H9 (cell line): ENCODE data around the gene FAT1. TPM values are rescaled to one million over a fixed set of nuclear protein-coding genes. Genes with fewer than 3 reads are reported as not detected.

Source experiments
- DNase-seq: peaks from one replicate; pipeline ENCODE4 v3.0.0-alpha.2; 2017
- H2AFZ ChIP-seq: one replicate; pipeline ENCODE4 v1.6.1; 2013; ENCODE audit warnings: mild to moderate bottlenecking, low read length, control low read depth, moderate library complexity
- H2AK5ac ChIP-seq: 2 replicates; pipeline ENCODE4 v1.6.1; 2013; ENCODE audit warnings: low read length, control low read depth, mixed read lengths; ENCODE audit not compliant: insufficient read length
- H2BK120ac ChIP-seq: one replicate; pipeline ENCODE4 v1.6.1; 2013; ENCODE audit warnings: low read depth, mild to moderate bottlenecking, low read length, control low read depth, inconsistent platforms; ENCODE audit not compliant: poor library complexity, severe bottlenecking
- H2BK12ac ChIP-seq: 2 replicates; pipeline ENCODE4 v1.6.1; 2013; ENCODE audit warnings: low read length, control low read depth, mixed read lengths, low read depth; ENCODE audit not compliant: insufficient read length
- H2BK15ac ChIP-seq: 2 replicates; pipeline ENCODE4 v1.6.1; 2013; ENCODE audit warnings: low read depth, low read length, control low read depth
- H2BK20ac ChIP-seq: one replicate; pipeline ENCODE4 v1.6.1; 2013; ENCODE audit warnings: low read depth, mild to moderate bottlenecking, low read length, control low read depth, inconsistent platforms; ENCODE audit not compliant: poor library complexity, severe bottlenecking
- H2BK5ac ChIP-seq: 2 replicates; pipeline ENCODE4 v1.6.1; 2013; ENCODE audit warnings: low read length, control low read depth, mixed read lengths; ENCODE audit not compliant: insufficient read length
- H3K14ac ChIP-seq: 2 replicates; pipeline ENCODE4 v1.6.1; 2013; ENCODE audit warnings: low read length, control low read depth; ENCODE audit not compliant: insufficient read depth
- H3K18ac ChIP-seq: 2 replicates; pipeline ENCODE4 v1.6.1; 2013; ENCODE audit warnings: low read depth, mild to moderate bottlenecking, mixed read lengths, low read length, control low read depth; ENCODE audit not compliant: insufficient read length
- H3K23ac ChIP-seq: 2 replicates; pipeline ENCODE4 v1.6.1; 2013; ENCODE audit warnings: low read length, control low read depth, mixed read lengths, low read depth; ENCODE audit not compliant: insufficient read length
- H3K23me2 ChIP-seq: 2 replicates; pipeline ENCODE4 v1.6.1; 2013; ENCODE audit warnings: low read depth, mild to moderate bottlenecking, mixed read lengths, low read length, control low read depth; ENCODE audit not compliant: insufficient read length, poor library complexity, severe bottlenecking
- H3K27ac ChIP-seq: 2 replicates; pipeline ENCODE4 v1.5.1; 2013; ENCODE audit warnings: low read length, control low read depth, mixed read lengths, low read depth; ENCODE audit not compliant: insufficient read length
- H3K27me3 ChIP-seq: 2 replicates; pipeline ENCODE4 v1.6.1; 2013; ENCODE audit warnings: low read length, control low read depth, inconsistent platforms; ENCODE audit not compliant: insufficient read depth
- H3K4ac ChIP-seq: 2 replicates; pipeline ENCODE4 v1.6.1; 2013; ENCODE audit warnings: low read depth, mild to moderate bottlenecking, control low read depth, inconsistent platforms, low read length, moderate library complexity
- H3K4me1 ChIP-seq: 2 replicates; pipeline ENCODE4 v1.6.1; 2013; ENCODE audit warnings: low read length, control low read depth, inconsistent platforms; ENCODE audit not compliant: insufficient read depth
- H3K4me2 ChIP-seq: 2 replicates; pipeline ENCODE4 v1.6.1; 2013; ENCODE audit warnings: low read length, control low read depth, mixed read lengths; ENCODE audit not compliant: insufficient read length, insufficient read depth
- H3K56ac ChIP-seq: 2 replicates; pipeline ENCODE4 v1.6.1; 2013; ENCODE audit warnings: low read depth, mild to moderate bottlenecking, mixed read lengths, low read length, control low read depth; ENCODE audit not compliant: insufficient read length
- H3K79me1 ChIP-seq: 2 replicates; pipeline ENCODE4 v1.6.1; 2013; ENCODE audit warnings: low read depth, mild to moderate bottlenecking, moderate library complexity, low read length, control low read depth, inconsistent platforms; ENCODE audit not compliant: insufficient read depth, poor library complexity, severe bottlenecking
- H3K79me2 ChIP-seq: 2 replicates; pipeline ENCODE4 v1.6.1; 2013; ENCODE audit warnings: low read length, control low read depth, inconsistent platforms; ENCODE audit not compliant: insufficient read depth
- H3K9ac ChIP-seq: 2 replicates; pipeline ENCODE4 v1.6.1; 2013; ENCODE audit warnings: low read length, control low read depth, mixed read lengths; ENCODE audit not compliant: insufficient read length; ENCODE audit errors: extremely low read depth
- H3K9me3 ChIP-seq: one replicate; pipeline ENCODE4 v1.6.1; 2013; ENCODE audit warnings: low read depth, low read length, inconsistent platforms; ENCODE audit not compliant: control insufficient read depth
- H3T11ph ChIP-seq: one replicate; pipeline ENCODE4 v1.6.1; 2013; ENCODE audit warnings: mild to moderate bottlenecking, low read length, control low read depth, inconsistent platforms
- H4K20me1 ChIP-seq: one replicate; pipeline ENCODE4 v1.6.1; 2013; ENCODE audit not compliant: control insufficient read depth, insufficient read length, insufficient read depth
- H4K5ac ChIP-seq: 2 replicates; pipeline ENCODE4 v1.6.1; 2013; ENCODE audit warnings: low read depth, mild to moderate bottlenecking, mixed read lengths, low read length, control low read depth; ENCODE audit not compliant: insufficient read length
- H4K8ac ChIP-seq: replicated peaks from 2 replicates; pipeline ENCODE4 v1.6.1; 2013; ENCODE audit warnings: low read length, control low read depth, mixed read lengths, low read depth; ENCODE audit not compliant: insufficient read length
- H4K91ac ChIP-seq: 2 replicates; pipeline ENCODE4 v1.6.1; 2013; ENCODE audit warnings: low read depth, mild to moderate bottlenecking, moderate library complexity, mixed read lengths, low read length, control low read depth; ENCODE audit not compliant: insufficient read length
- H3K27ac Mint-ChIP-seq, 3 experiments: 2 replicates in 2 of 3; 3 replicates in 1 of 3; pipeline ENCODE4 v1.8.0; 2020 to 2021; ENCODE audit warnings: mixed read lengths in 3 of 3, mild to moderate bottlenecking in 1 of 3, moderate library complexity in 1 of 3
- H3K27me3 Mint-ChIP-seq: 2 replicates; pipeline ENCODE4 v1.8.0; 2021; ENCODE audit warnings: low read depth, mild to moderate bottlenecking, moderate library complexity, mixed read lengths
- H3K36me3 Mint-ChIP-seq, 3 experiments: 2 replicates in 2 of 3; 3 replicates in 1 of 3; pipeline ENCODE4 v1.8.0; 2020 to 2021; ENCODE audit warnings: low read depth in 3 of 3, mixed read lengths in 3 of 3; ENCODE audit not compliant: insufficient read depth in 1 of 3
- H3K4me1 Mint-ChIP-seq, 2 experiments: 2 replicates each; pipeline ENCODE4 v1.8.0; 2020; ENCODE audit warnings: mixed read lengths in 2 of 2
- H3K4me3 Mint-ChIP-seq, 2 experiments: 2 replicates in 1 of 2; 3 replicates in 1 of 2; pipeline ENCODE4 v1.8.0; 2020 to 2021; ENCODE audit warnings: mild to moderate bottlenecking in 2 of 2, mixed read lengths in 2 of 2, moderate library complexity in 1 of 2
- H3K9me3 Mint-ChIP-seq, 2 experiments: 2 replicates in 1 of 2; 3 replicates in 1 of 2; pipeline ENCODE4 v1.8.0; 2020; ENCODE audit warnings: mild to moderate bottlenecking in 2 of 2, mixed read lengths in 2 of 2, moderate library complexity in 1 of 2
- WGBS: extraction: QIAGEN DNeasy Blood & Tissue Kit; methylation state at CpG from one replicate; pipeline ENCODE4 v1.1.7; 2013; ENCODE audit warnings: missing lambda C conversion rate, low lambda C conversion rate, mixed read lengths; ENCODE audit not compliant: insufficient read length; ENCODE audit errors: extremely low coverage; 5-methylcytosine and 5-hydroxymethylcytosine counted together
- total RNA-seq: library from RNA; stranded (reverse); gene quantifications from 2 replicates; pipeline ENCODE4 v1.2.1, GENCODE V29; 2021
- TF ChIP-seq, protein P1 (sequence below): fragments of 200-600 bp; sonication (generic); conservative IDR thresholded peaks from 3 replicates; pipeline ENCODE4 v1.8.0; 2021; ENCODE audit warnings: antibody characterized with exemption, mild to moderate bottlenecking

Gene FAT1
- total RNA-seq, 1 experiment from 2014 or later = 173 TPM

DNA sequence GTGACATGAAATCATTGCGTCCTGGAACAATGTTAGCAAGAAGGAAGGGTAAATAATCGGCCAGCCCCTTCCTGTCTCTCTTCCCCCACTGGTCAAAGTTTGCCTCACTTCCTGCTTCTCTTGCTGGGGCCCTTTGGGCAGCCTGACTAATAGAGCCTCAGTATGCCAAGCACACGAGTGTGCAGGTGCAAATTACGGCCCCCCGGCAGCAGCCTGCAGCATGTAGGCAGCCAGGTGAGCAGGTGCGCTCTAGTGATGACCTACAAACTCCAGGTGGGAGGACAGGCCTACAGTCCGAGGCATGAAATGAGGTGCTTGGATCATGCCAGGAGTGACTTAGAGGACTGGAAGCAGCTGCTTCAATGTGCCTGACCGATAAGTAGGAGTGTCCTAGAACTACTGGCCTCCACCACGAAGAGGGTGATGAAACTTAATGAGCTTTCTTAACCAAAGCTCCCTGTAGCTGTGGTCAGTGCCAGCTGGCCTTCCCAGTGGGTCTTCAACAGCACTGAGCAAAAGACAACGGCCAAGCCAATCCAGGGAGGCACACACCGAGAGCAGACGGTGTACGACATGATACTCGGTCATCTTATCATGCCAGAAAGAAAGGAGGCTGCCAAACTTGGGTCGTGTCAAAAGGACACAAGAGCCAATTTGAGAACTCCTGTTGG, 26.1 kb upstream of the FAT1 start:
- H3K27ac Mint-ChIP-seq = no peak overlapping the region
- Histone ChIP-seq H2BK120ac (no peak overlapping the region), H2AK5ac (no peak overlapping the region), H3K23me2 (no peaks in the 10 kb centered on the region), H4K20me1 (no peaks in the 10 kb centered on the region), H3K79me1 (no peaks in the 10 kb centered on the region), H2BK12ac (no peak overlapping the region), H3T11ph (no peak overlapping the region), H3K23ac (no peak overlapping the region), H3K4me1 (no peaks in the 10 kb centered on the region), H2BK20ac (no peak overlapping the region), H3K4ac (no peak overlapping the region), H3K27ac (no peak overlapping the region), H4K91ac (no peak overlapping the region), H3K27me3 (no peaks in the 10 kb centered on the region), H3K18ac (no peak overlapping the region), H3K9me3 (no peaks in the 10 kb centered on the region), H2AFZ (no peak overlapping the region), H3K56ac (no peak overlapping the region), H3K9ac (no peak overlapping the region), H3K79me2 (no peaks in the 10 kb centered on the region), H2BK15ac (no peak overlapping the region), H4K8ac (no peak overlapping the region), H3K14ac (no peak overlapping the region; the same call in 1 of the 2 replicates), H4K5ac (no peak overlapping the region), H2BK5ac (no peak overlapping the region), H3K4me2 (no peak overlapping the region)
- TF ChIP-seq, protein P1, sequence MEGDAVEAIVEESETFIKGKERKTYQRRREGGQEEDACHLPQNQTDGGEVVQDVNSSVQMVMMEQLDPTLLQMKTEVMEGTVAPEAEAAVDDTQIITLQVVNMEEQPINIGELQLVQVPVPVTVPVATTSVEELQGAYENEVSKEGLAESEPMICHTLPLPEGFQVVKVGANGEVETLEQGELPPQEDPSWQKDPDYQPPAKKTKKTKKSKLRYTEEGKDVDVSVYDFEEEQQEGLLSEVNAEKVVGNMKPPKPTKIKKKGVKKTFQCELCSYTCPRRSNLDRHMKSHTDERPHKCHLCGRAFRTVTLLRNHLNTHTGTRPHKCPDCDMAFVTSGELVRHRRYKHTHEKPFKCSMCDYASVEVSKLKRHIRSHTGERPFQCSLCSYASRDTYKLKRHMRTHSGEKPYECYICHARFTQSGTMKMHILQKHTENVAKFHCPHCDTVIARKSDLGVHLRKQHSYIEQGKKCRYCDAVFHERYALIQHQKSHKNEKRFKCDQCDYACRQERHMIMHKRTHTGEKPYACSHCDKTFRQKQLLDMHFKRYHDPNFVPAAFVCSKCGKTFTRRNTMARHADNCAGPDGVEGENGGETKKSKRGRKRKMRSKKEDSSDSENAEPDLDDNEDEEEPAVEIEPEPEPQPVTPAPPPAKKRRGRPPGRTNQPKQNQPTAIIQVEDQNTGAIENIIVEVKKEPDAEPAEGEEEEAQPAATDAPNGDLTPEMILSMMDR = no peak
- no peak overlapping the region for H3K4me3 Mint-ChIP-seq
- DNase-seq = no peak
- no peaks in the 10 kb centered on the region; the same call in 1 of the 2 replicates for H3K27me3 Mint-ChIP-seq
- no peaks in the 10 kb centered on the region for H3K36me3 Mint-ChIP-seq
- H3K9me3 Mint-ChIP-seq = no peaks in the 10 kb centered on the region
- no peaks in the 10 kb centered on the region for H3K4me1 Mint-ChIP-seq
- no CpG with 5 or more reads among the region's 15 CpGs for WGBS
